Panc1 (cell line): ENCODE data around the gene DHCR7. TPM values are rescaled to one million over a fixed set of nuclear protein-coding genes. Genes with fewer than 3 reads are reported as not detected.

Experiments
- ATAC-seq: fragments of 200-7000 bp; cut with Tn5 transposase; 2 replicates; pipeline ENCODE4 v1.9.1; 2020; ENCODE audit warnings: mild to moderate bottlenecking, moderate library complexity
- BruUV-seq: library from RNA; stranded (reverse); fragments of 400-500 nt; replicated peaks from 2 replicates; lab custom pipeline; 2021; lab: Mats Ljungman, UMichigan
- CTCF ChIA-PET: fragments of 300-600 bp; sonication (Branson Sonifier 250); formaldehyde crosslinking; loops from one replicate; lab custom pipeline; 2022; ENCODE audit warnings: antibody characterized with exemption; lab: Charles Lee
- POLR2A ChIA-PET: fragments of 300-600 bp; sonication (Branson Sonifier 250); formaldehyde crosslinking; loops from one replicate; lab custom pipeline; 2022; ENCODE audit warnings: antibody characterized with exemption; lab: Charles Lee
- DNase-seq: peaks from one replicate; pipeline ENCODE4 v3.0.0-alpha.2; 2010; ENCODE audit warnings: low read depth, low spot score
- H3K27ac ChIP-seq: 2 replicates; pipeline ENCODE4 v1.5.1; 2011; ENCODE audit warnings: mild to moderate bottlenecking, low read length, inconsistent platforms
- H3K27me3 ChIP-seq: fragments of 200-500 bp; sonication (Bioruptor generic); 2 replicates; pipeline ENCODE4 v1.6.0; 2014; ENCODE audit warnings: low read length, inconsistent platforms; ENCODE audit not compliant: control insufficient read depth, insufficient read depth
- H3K36me3 ChIP-seq: fragments of 200-500 bp; sonication (Bioruptor generic); 2 replicates; pipeline ENCODE4 v1.5.1; 2014; ENCODE audit warnings: inconsistent platforms, mild to moderate bottlenecking, low read length, moderate library complexity; ENCODE audit not compliant: control insufficient read depth, insufficient read depth
- H3K4me1 ChIP-seq: 2 replicates; pipeline ENCODE4 v1.5.1; 2011; ENCODE audit warnings: inconsistent platforms, mild to moderate bottlenecking, low read length, moderate library complexity; ENCODE audit not compliant: control insufficient read depth, insufficient read depth
- H3K4me3 ChIP-seq, 2 experiments: 2 replicates each; pipeline ENCODE4 v1.5.1; 2011 to 2012; ENCODE audit warnings: low read depth in 2 of 2, low read length in 2 of 2, mild to moderate bottlenecking in 2 of 2, inconsistent platforms in 1 of 2, moderate library complexity in 1 of 2
- H3K9me3 ChIP-seq: fragments of 200-500 bp; sonication (Bioruptor generic); 2 replicates; pipeline ENCODE4 v1.5.1; 2014; ENCODE audit warnings: low read depth, mild to moderate bottlenecking, inconsistent platforms, low read length, moderate library complexity; ENCODE audit not compliant: control insufficient read depth, insufficient read depth
- CTCF ChIP-seq: fragments of 450-650 bp; IDR thresholded peaks from 2 replicates; pipeline ENCODE4 v1.5.1; 2017; ENCODE audit warnings: mild to moderate bottlenecking
- POLR2AphosphoS5 ChIP-seq: IDR thresholded peaks from 2 replicates; pipeline ENCODE4 v1.6.1; 2012; ENCODE audit warnings: mild to moderate bottlenecking, low read depth, low read length, moderate library complexity
- REST ChIP-seq, 2 experiments: IDR thresholded peaks; 2 replicates each; pipeline ENCODE4 v1.6.1; 2011 to 2012; ENCODE audit warnings: low read depth in 2 of 2, control low read depth in 1 of 2, low read length in 1 of 2, mild to moderate bottlenecking in 1 of 2, moderate library complexity in 1 of 2; ENCODE audit not compliant: insufficient read depth in 1 of 2
- SIN3A ChIP-seq: IDR thresholded peaks from 2 replicates; pipeline ENCODE4 v1.6.1; 2012; ENCODE audit warnings: low read depth, mild to moderate bottlenecking, low read length, moderate library complexity, borderline replicate concordance; ENCODE audit not compliant: insufficient read depth
- TCF7L2 ChIP-seq: IDR thresholded peaks from 2 replicates; pipeline ENCODE4 v1.6.1; 2011; ENCODE audit warnings: mild to moderate bottlenecking, low read depth, low read length, inconsistent platforms
- in situ Hi-C: cut with HindIII; loops from 2 replicates; pipeline ENCODE4 v1.10.0; 2016; ENCODE audit warnings: low sequenced_read_pairs, low pct_unique_long_range_greater_than_20kb
- intact Hi-C: fragments of 100-400 bp; cut with micrococcal nuclease; formaldehyde crosslinking; loops from one replicate; pipeline ENCODE4 v1.10.0; 2022; ENCODE audit not compliant: unreplicated experiment
- total RNA-seq: library from RNA; stranded (reverse); gene quantifications from one replicate; pipeline ENCODE4 v1.2.1, GENCODE V29; 2021; ENCODE audit not compliant: unreplicated experiment

DHCR7 gene
- total RNA-seq, 1 experiment from 2014 or later: 356 TPM

- DNase-seq: no peak
- ChIA-PET CTCF (no interaction called here), POLR2A (no interaction called here)
- H3K27me3 ChIP-seq: no peaks in the 10 kb centered on the region
- no peak overlapping the region for H3K4me3 ChIP-seq
- no peak overlapping the region for H3K27ac ChIP-seq
- ATAC-seq: no peak
- intact Hi-C loops: no loop called here
- no peak for TF ChIP-seq TCF7L2
- no peak for TF ChIP-seq POLR2AphosphoS5
- TF ChIP-seq CTCF: no peak
- TF ChIP-seq SIN3A: no peak
- in situ Hi-C loops: no loop called here
- no TSS peak for BruUV-seq
- H3K4me1 ChIP-seq: no peaks in the 10 kb centered on the region
- no peaks in the 10 kb centered on the region for H3K9me3 ChIP-seq
- H3K36me3 ChIP-seq: no peaks in the 10 kb centered on the region; the same call in 1 of the 2 replicates
Measured at GRCh38 chr11:71438650-71439049, 9.5 kb downstream of the DHCR7 start.

DNA sequence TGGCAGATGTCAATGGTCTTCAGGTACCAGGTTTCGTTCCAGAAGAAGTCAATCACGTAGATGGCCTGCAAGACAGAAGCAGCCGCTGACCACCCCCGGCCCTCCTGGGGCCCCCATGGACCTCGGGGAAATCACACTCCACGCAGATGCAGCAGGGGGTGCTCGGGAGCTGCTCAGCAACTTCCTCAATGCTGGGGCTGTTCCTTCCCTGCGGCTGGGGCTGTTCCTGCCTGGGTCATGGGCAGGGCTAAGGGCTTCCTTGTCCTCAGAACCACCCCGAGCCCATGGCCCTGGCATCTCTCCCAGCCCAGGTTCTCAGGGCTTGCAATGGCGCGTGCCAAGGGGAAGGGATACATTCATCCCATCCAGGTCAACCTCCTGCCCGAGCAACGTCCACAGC is 10.3 kb downstream of the DHCR7 start:
- CTCF ChIA-PET: no interaction called here
- DNase-seq (no peak), ATAC-seq (0 out of 2 replicates have a peak, but pooled peaks have one; percentile 25)
- Histone ChIP-seq H3K4me1 (no peaks in the 10 kb centered on the region), H3K4me3 (no peak overlapping the region), H3K36me3 (no peaks in the 10 kb centered on the region; the same call in 1 of the 2 replicates), H3K9me3 (no peaks in the 10 kb centered on the region), H3K27ac (no peak overlapping the region), H3K27me3 (no peaks in the 10 kb centered on the region)
- POLR2A ChIA-PET: no interaction called here
- BruUV-seq: no TSS peak
- intact Hi-C loops (no loop called here), in situ Hi-C loops (no loop called here)
- TF ChIP-seq SIN3A (no peak), REST (IDR thresholded peaks at IDR 0.05; ENCODE audit: insufficient read depth in 1 of 2, low read depth in 2 of 2, low read length in 1 of 2) (no peak), TCF7L2 (no peak)

DNA sequence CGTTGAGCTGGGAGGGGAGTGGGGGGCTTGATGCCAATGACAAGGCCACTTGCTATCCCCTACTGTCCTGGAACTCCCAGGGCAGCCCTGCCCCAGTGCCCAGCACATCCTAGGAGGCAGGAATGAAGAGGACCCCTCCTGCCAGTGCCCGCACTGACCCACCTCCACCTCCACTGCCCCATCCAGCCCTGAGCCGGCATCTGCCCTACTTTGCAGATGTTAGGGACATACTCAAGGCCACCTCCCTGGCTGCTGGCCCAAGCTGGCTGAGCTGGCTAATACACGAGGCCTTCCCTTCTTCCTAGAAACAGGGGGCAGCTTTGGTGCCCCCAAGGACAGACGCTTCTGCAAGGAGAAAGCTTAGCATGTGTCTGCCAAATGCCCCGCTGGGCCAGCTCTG is 10.8 kb downstream of the DHCR7 start:
- Histone ChIP-seq H3K36me3 (no peaks in the 10 kb centered on the region; the same call in 1 of the 2 replicates), H3K4me1 (no peaks in the 10 kb centered on the region), H3K9me3 (no peaks in the 10 kb centered on the region), H3K27ac (no peak overlapping the region), H3K27me3 (no peaks in the 10 kb centered on the region), H3K4me3 (no peak overlapping the region)
- DNase-seq (no peak), ATAC-seq (no peak)
- intact Hi-C loops: no loop called here
- ChIA-PET POLR2A (no interaction called here), CTCF (no interaction called here)
- TF ChIP-seq CTCF (no peak), REST (IDR thresholded peaks at IDR 0.05; ENCODE audit: insufficient read depth in 1 of 2, low read depth in 2 of 2, low read length in 1 of 2) (no peak), TCF7L2 (no peak), SIN3A (no peak), POLR2AphosphoS5 (no peak)
- BruUV-seq: no TSS peak
- in situ Hi-C loops: no loop called here
